ENCODE results near the gene CRYGS.

- no peak for TF ChIP-seq CTCF (IDR thresholded peaks at IDR 0.05)
- TF ChIP-seq POLR2A (IDR thresholded peaks at IDR 0.05) = no peak
Observed at GRCh38 chr3:186496635-186497034, 47.5 kb downstream of the CRYGS start.

Data from ovary (tissue), 3 donors.